ENCODE data around the gene ITGB1BP2.
"Not testable (repeated sequence)": the region's sequence is repeated elsewhere in the genome, so short reads cannot be mapped to it uniquely, and the experiment has no call there.

GRCh38 chrX:71268624-71269023 lies 32.9 kb upstream of the ITGB1BP2 start:
- TF ChIP-seq, protein P1, sequence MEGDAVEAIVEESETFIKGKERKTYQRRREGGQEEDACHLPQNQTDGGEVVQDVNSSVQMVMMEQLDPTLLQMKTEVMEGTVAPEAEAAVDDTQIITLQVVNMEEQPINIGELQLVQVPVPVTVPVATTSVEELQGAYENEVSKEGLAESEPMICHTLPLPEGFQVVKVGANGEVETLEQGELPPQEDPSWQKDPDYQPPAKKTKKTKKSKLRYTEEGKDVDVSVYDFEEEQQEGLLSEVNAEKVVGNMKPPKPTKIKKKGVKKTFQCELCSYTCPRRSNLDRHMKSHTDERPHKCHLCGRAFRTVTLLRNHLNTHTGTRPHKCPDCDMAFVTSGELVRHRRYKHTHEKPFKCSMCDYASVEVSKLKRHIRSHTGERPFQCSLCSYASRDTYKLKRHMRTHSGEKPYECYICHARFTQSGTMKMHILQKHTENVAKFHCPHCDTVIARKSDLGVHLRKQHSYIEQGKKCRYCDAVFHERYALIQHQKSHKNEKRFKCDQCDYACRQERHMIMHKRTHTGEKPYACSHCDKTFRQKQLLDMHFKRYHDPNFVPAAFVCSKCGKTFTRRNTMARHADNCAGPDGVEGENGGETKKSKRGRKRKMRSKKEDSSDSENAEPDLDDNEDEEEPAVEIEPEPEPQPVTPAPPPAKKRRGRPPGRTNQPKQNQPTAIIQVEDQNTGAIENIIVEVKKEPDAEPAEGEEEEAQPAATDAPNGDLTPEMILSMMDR (IDR thresholded peaks at IDR 0.05 in 4 of 5, conservative IDR thresholded peaks at IDR 0.05 in 1 of 5): not testable (repeated sequence)
- TF ChIP-seq POLR2A (IDR thresholded peaks at IDR 0.05): not testable (repeated sequence)
